Loucy (cell line): ENCODE results near the gene ZNF350.
"Not testable (repeated sequence)": the region's sequence is repeated elsewhere in the genome, so short reads cannot be mapped to it uniquely, and the experiment has no call there.

Source experiments
- H2AFZ ChIP-seq: fragments of 200-600 bp; sonication (generic); 2 replicates; pipeline ENCODE4 v1.6.0; 2016; ENCODE audit warnings: antibody characterized with exemption, mild to moderate bottlenecking, low read length, moderate library complexity
- H3F3A ChIP-seq: fragments of 200-600 bp; 2 replicates; pipeline ENCODE4 v1.6.0; 2016; ENCODE audit warnings: antibody characterized with exemption, low read depth, mild to moderate bottlenecking
- H3K27me3 ChIP-seq: fragments of 200-600 bp; sonication (generic); 2 replicates; pipeline ENCODE4 v1.6.1; 2014; ENCODE audit warnings: low read length, mild to moderate bottlenecking; ENCODE audit not compliant: insufficient read depth, poor library complexity, severe bottlenecking
- H3K36me3 ChIP-seq: fragments of 200-600 bp; sonication (generic); 2 replicates; pipeline ENCODE4 v1.6.1; 2016; ENCODE audit warnings: low read length; ENCODE audit not compliant: insufficient read depth
- H3K4me1 ChIP-seq: fragments of 200-600 bp; sonication (generic); 2 replicates; pipeline ENCODE4 v1.5.1; 2014; ENCODE audit warnings: low read length, mild to moderate bottlenecking; ENCODE audit not compliant: insufficient read depth, poor library complexity, severe bottlenecking
- H3K4me2 ChIP-seq: fragments of 200-600 bp; sonication (generic); 2 replicates; pipeline ENCODE4 v1.6.0; 2014; ENCODE audit warnings: antibody characterized with exemption, low read length, low read depth, mild to moderate bottlenecking; ENCODE audit not compliant: poor library complexity, severe bottlenecking
- H3K4me3 ChIP-seq: fragments of 200-600 bp; sonication (generic); 2 replicates; pipeline ENCODE4 v1.5.1; 2014; ENCODE audit warnings: low read length, mild to moderate bottlenecking, mixed read lengths; ENCODE audit not compliant: poor library complexity, severe bottlenecking
- H3K79me2 ChIP-seq: fragments of 200-600 bp; sonication (generic); 2 replicates; pipeline ENCODE4 v1.6.1; 2014; ENCODE audit warnings: low read length; ENCODE audit not compliant: insufficient read depth
- H3K9ac ChIP-seq: fragments of 200-600 bp; sonication (generic); 2 replicates; pipeline ENCODE4 v1.6.0; 2014; ENCODE audit warnings: mild to moderate bottlenecking, low read depth, low read length, moderate library complexity; ENCODE audit not compliant: poor library complexity, severe bottlenecking
- H3K9me2 ChIP-seq: fragments of 200-600 bp; sonication (generic); replicated peaks from 2 replicates; pipeline ENCODE4 v1.6.1; 2016; ENCODE audit warnings: low read depth, low read length, mixed read lengths
- H3K9me3 ChIP-seq: fragments of 200-600 bp; sonication (generic); 2 replicates; pipeline ENCODE4 v1.6.1; 2014; ENCODE audit warnings: mild to moderate bottlenecking, antibody characterized with exemption, low read length, low read depth; ENCODE audit not compliant: insufficient read depth
- H4K20me1 ChIP-seq: fragments of 200-600 bp; sonication (generic); 2 replicates; pipeline ENCODE4 v1.6.0; 2014; ENCODE audit warnings: antibody characterized with exemption, low read length, mild to moderate bottlenecking; ENCODE audit not compliant: insufficient read depth, poor library complexity, severe bottlenecking
- CTCF ChIP-seq: fragments of 200-600 bp; sonication (generic); conservative IDR thresholded peaks from 2 replicates; pipeline ENCODE4 v1.5.1; 2014; ENCODE audit warnings: mild to moderate bottlenecking, antibody characterized with exemption, low read length
- EZH2phosphoT487 ChIP-seq: fragments of 200-600 bp; IDR thresholded peaks from 2 replicates; pipeline ENCODE4 v1.6.1; 2018; ENCODE audit warnings: antibody characterized with exemption, mild to moderate bottlenecking, moderate library complexity, borderline replicate concordance

The ZNF350 gene

GRCh38 chr19:52028027-52028779 is 41.6 kb upstream of the ZNF350 start, which contains the start of gene ZNF614:
TSS of gene ZNF614 (minus strand) at chr19:52028379. CDS start at chr19:52025745, 2,634 bp downstream.
- no peaks in the 10 kb centered on the region; the same call in 1 of the 2 replicates for H3F3A ChIP-seq
- peaks cover 14% of the 10 kb centered on the region for H3K4me1 ChIP-seq
- H3K36me3 ChIP-seq = peaks cover 23% of the 10 kb centered on the region
- H4K20me1 ChIP-seq = no peaks in the 10 kb centered on the region
- no peaks in the 10 kb centered on the region for H3K27me3 ChIP-seq
- H3K9me3 ChIP-seq = peaks cover 6% of the 10 kb centered on the region; the same call in 1 of the 2 replicates
- H2AFZ ChIP-seq = peak within 1 kb of the TSS; percentile 100
- H3K4me3 ChIP-seq = peak within 1 kb of the TSS; percentile 98
- peak within 1 kb of the TSS; percentile 89 for H3K4me2 ChIP-seq
- peaks cover 39% of the 10 kb centered on the region for H3K79me2 ChIP-seq
- TF ChIP-seq CTCF (no peak), EZH2phosphoT487 (no peak)
- H3K9me2 ChIP-seq = no peaks in the 10 kb centered on the region
- H3K9ac ChIP-seq = peak within 1 kb of the TSS; percentile 91

- Histone ChIP-seq H3K4me2 (peak overlapping the region; percentile 89), H3K9ac (peak overlapping the region; percentile 91), H3K4me1 (peaks cover 14% of the 10 kb centered on the region), H3K4me3 (peak overlapping the region; percentile 98), H3K36me3 (peaks cover 34% of the 10 kb centered on the region), H3K79me2 (peaks cover 43% of the 10 kb centered on the region)
- not testable (repeated sequence) for H2AFZ ChIP-seq, H3K9me3 ChIP-seq, H3K27me3 ChIP-seq, H3F3A ChIP-seq, H3K9me2 ChIP-seq, H4K20me1 ChIP-seq
These were observed 39.8 kb upstream of the ZNF350 start for GRCh38 chr19:52026255-52026990.

- H3F3A ChIP-seq, H3K4me2 ChIP-seq, H3K27me3 ChIP-seq, H2AFZ ChIP-seq, H3K9me2 ChIP-seq, H3K4me3 ChIP-seq, H3K9ac ChIP-seq, H3K9me3 ChIP-seq, H4K20me1 ChIP-seq: not testable (repeated sequence)
- peaks cover 22% of the 10 kb centered on the region for H3K4me1 ChIP-seq
- peaks cover 57% of the 10 kb centered on the region for H3K79me2 ChIP-seq
- peaks cover 41% of the 10 kb centered on the region for H3K36me3 ChIP-seq
These were observed 37.8 kb upstream of the ZNF350 start for GRCh38 chr19:52024478-52024877.

GRCh38 chr19:52022193-52022592 is 35.6 kb upstream of the ZNF350 start:
- Histone ChIP-seq H3K4me1 (peaks cover 12% of the 10 kb centered on the region), H3K9me2 (no peaks in the 10 kb centered on the region), H2AFZ (no peak overlapping the region), H3K27me3 (no peaks in the 10 kb centered on the region), H3K36me3 (peaks cover 55% of the 10 kb centered on the region), H3K9me3 (0 out of 2 replicates have a peak, but pooled peaks cover under 1% of the 10 kb centered on the region), H3F3A (no peaks in the 10 kb centered on the region), H3K9ac (no peak overlapping the region), H4K20me1 (no peaks in the 10 kb centered on the region), H3K4me3 (no peak overlapping the region), H3K79me2 (peaks cover 54% of the 10 kb centered on the region), H3K4me2 (peak overlapping the region; percentile 21)
- no peak for TF ChIP-seq CTCF
- no peak for TF ChIP-seq EZH2phosphoT487
